Activated CD4-positive, alpha-beta T cell treated with anti-CD3 and anti-CD28 coated beads, Interleukin-2, amount 50 U/mL, for 1 hour (primary cell): ENCODE results near the gene CCDC17.

Source experiments
- DNase-seq: peaks from one replicate; pipeline ENCODE4 v3.0.0-alpha.2; 2020

The CCDC17 gene

GRCh38 chr1:45623972-45624371 is at the start of gene CCDC17:
TSS of gene CCDC17 (minus strand) at chr1:45624054. CDS start at chr1:45623909, 145 bp downstream.
- no peak for DNase-seq

GRCh38 chr1:45669859-45670655 is 46.2 kb upstream of the CCDC17 start:
- DNase-seq = no peak

- no peak for DNase-seq
Observed at GRCh38 chr1:45669379-45669778, 45.5 kb upstream of the CCDC17 start.

DNA sequence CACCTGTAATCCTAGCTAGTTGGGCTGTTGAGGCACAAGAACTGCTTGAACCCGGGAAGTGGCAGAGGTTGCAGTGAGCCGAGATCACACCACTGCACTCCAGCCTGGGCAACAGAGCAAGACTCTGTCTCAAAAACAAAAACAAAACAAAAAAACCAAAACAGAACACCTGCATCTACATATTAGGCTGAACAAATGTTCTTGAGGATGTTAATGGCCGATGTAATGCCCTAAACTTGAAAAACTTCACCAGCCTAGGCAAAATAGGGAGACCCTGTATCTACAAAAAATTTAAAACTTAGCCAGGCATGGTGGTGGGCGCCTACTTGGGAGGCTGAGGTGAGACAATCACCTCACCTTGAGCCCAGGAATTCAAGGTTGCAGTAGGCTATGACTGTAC is 44.7 kb upstream of the CCDC17 start:
- no peak for DNase-seq

DNA sequence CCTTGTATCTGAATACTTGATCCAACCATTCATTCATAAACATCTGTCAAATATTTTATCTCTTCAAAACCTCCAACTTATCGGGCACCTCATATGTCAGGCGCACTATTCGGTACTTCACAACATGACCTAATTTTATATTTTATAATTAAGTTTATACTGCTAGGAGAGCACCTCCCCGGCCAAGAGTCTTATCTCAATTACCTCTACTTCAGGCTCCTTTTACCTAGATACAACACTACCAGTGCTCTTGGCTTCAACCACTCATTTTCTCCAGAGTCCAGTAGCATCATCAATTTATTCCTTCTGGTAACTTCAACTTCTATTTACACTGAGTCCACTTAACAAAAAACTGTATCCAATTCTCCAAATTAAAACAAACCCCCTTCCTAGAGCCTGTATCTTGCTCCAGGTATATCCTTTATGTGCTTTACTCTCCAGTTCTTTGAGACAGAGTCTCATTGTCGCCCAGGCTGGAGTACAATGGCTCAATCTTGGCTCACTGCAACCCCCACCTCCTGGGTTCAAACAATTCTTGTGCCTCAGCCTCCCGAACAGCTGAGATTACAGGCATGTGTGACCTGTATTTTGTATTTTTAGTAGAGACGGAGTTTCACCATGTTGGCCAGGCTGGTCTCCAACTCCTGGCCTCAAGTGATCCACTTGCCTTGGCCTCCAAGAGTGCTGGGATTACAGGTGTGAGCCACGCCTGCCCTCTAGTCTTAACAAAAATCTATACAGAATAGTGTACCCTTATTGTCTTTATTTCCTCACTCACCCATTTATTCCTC is 43.7 kb upstream of the CCDC17 start:
- no peak for DNase-seq

GRCh38 chr1:45666836-45667235 is 43.0 kb upstream of the CCDC17 start:
- DNase-seq = no peak

- no peak for DNase-seq
Observed at GRCh38 chr1:45660336-45660735, 36.5 kb upstream of the CCDC17 start.

- no peak for DNase-seq
Observed at GRCh38 chr1:45659222-45659621, 35.4 kb upstream of the CCDC17 start.

GRCh38 chr1:45658171-45658570 is 34.3 kb upstream of the CCDC17 start:
- DNase-seq = no peak

DNA sequence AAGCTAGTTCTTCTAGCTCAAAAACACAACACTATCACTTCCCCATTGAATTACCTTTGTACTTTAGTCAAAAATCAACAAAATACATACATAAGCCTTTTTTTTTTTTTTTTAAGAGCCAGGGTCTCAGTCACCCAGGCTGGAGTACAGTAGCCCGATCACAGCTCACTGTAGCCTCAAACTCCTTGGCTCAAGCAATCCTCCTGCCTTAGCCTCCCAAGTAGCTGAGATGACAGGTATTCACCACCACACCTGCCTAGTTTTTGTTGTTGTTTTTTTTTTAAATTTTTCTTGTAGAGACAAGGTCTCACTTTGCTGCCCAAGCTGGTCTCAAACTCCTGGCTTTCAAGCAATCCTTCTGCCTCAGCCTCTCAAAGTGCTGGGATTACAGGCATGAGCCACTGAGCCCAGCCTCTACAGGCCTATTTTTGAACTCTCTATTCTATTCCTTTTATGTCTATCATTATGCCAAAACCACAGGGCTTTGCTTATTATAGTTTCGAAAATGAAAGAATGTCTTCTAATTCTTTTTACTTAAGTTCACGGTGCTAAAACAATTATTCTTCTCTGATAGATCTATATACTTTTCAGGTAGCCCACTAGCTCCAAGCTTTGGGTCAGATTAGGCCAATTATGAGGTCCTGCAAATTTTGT is 32.8 kb upstream of the CCDC17 start:
- no peak for DNase-seq

DNA sequence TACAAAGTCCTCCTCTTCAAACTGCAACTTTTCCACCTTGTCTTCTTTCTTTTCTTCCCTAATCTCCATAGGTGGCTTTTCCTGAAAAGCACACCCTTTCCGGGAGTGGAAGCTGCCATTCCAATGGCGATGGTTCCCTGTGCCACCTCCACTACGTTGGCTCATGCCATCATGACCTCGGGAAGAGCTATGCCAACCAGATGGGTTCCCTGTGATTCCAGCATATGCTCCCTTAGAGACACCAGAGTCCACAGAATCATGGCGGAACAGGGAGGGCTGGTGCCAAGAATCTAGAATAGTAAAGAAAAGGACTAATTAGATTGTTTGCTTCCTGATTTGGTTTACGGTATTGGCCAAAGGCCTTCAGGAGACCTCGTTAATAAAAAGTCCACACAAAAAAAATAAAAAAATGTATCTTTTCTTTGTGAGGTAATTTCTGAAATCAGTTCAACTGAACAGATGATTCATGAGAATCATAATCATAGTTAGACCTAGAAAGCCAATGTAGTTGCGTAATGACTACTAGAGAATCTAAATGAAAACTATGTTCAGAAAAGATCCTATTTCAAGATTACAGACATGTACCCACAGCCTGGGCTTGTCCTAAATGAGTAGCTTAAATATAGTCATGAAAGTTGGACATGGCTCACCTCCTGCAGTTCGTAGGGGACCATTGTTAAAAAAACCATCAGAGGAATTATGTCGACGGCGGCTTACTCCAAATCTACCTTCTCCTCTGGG is 30.9 kb upstream of the CCDC17 start:
- no peak for DNase-seq

DNA sequence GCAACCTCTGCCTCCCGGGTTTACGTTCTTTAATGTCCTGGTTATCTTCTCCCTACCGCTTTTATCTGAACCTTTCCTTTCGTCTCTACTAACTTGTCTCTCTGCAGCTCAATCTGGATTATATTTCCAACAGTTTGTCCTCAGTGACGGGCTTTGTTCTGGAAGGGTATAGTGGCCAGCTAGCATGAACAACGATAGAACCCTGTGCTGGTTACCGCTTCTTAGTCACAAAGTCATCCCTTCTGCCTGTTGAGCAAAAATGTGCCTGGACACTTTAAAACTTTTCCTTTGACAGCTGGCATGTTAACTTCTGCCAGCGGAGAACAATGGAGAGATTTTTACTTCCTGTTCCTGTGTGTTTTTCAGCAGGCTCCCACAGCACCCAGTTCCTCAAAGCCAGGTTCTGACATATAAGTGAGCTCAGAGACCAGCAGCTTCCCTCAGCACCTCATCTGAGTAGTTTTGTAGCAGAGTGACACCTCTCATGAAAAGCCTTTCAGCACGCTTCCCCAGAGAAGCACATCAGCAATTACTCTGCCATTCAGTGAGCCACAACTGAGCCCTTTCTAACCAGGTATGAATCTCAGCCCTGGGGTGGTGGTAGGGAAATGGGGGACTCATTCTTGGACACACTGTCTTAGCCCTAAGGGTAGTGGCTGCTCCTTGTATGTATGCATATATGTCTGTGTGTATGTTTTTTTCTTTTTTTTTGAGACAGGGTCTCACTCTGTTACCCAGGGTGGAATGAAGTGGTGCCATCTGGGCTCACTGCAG is 23.6 kb upstream of the CCDC17 start:
- DNase-seq = no peak

- DNase-seq = no peak
Observed at GRCh38 chr1:45644661-45645060, 20.8 kb upstream of the CCDC17 start.

- no peak for DNase-seq
Observed at GRCh38 chr1:45643978-45644377, 20.1 kb upstream of the CCDC17 start.

GRCh38 chr1:45643321-45643720 is 19.5 kb upstream of the CCDC17 start:
- no peak for DNase-seq

DNA sequence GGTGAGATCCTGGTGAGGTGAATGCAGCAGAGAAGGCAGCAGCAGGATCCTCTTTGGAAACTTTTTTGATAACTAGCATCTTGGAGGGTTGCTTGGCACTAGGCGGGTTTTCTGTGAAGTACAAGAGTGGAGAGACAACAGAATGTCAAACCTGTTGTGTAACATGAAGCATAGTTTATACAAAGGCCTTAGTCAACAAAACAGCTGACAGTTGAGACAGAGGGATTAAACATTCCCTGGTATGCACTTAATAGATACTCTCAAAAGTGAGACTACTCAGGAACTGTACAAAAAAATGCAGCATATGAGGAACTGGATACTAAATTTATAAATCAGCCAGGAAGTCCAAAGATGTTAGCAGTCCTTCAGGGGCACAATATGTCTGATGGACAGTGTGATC is 16.4 kb upstream of the CCDC17 start:
- no peak for DNase-seq

DNA sequence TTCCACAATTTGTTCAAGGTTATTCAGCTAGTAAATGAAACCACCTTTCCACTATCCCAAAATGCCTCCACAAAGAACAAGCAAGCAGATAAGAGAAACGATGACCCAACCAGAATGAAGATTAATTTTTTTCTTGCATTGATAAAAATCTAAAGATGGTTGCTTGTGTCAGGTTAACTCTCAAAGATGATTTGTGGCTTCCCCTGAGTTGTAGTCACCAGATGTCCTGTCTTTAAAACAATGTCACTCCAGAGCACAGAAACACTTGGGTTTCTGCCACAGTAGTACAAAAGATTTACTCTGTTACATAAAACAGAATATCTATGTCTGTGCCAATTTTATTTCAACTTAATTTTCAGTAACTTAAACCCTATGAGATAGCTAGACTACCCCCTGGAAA is 11.4 kb upstream of the CCDC17 start:
- no peak for DNase-seq

- DNase-seq = no peak
Observed at GRCh38 chr1:45630429-45630828, 6.6 kb upstream of the CCDC17 start.

GRCh38 chr1:45629035-45629434 is 5.2 kb upstream of the CCDC17 start:
- no peak for DNase-seq

DNA sequence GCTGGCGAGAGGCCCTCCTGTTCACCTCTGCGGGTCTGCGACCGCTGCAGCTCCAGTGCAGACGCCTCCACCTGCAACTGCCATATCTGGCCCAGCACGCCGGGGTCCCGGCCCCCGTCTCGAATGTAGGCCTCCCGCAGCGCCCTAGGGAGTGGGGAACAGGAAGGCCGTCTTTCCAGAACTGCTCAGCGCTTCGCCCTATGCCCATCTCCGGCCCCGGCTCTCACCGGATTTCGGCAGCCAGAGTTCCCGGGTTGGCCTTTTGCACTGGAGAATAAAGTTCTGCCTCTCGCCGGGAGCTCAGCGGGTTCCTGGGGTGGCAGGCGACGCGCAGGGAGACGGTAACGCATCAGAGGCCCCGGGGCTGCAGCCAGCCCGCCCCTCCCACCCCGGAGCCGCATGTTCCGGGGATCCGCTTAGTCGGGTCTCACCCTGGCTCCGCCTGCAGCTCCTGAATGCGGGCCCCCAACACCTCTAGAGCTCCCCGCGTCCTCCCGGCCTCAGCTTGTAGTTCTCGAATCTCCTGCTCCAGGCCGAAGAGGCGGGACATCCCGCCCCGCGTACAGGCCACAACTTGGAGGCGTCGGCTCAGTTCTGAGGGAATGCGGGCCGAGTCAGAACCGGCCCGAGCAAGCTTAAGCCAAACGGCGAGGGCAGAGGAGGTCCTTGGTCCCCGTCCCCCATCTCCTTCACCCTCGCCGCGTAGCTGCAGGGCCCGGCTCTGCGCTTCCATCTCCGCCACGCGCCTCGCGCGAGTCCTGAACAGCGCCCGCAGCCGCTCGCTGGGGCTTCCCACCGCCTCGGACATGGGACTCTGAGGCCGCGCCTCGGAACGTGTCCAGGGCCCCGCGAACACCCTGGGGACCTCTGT is 1.1 kb downstream of the CCDC17 start:
- DNase-seq = no peak

DNA sequence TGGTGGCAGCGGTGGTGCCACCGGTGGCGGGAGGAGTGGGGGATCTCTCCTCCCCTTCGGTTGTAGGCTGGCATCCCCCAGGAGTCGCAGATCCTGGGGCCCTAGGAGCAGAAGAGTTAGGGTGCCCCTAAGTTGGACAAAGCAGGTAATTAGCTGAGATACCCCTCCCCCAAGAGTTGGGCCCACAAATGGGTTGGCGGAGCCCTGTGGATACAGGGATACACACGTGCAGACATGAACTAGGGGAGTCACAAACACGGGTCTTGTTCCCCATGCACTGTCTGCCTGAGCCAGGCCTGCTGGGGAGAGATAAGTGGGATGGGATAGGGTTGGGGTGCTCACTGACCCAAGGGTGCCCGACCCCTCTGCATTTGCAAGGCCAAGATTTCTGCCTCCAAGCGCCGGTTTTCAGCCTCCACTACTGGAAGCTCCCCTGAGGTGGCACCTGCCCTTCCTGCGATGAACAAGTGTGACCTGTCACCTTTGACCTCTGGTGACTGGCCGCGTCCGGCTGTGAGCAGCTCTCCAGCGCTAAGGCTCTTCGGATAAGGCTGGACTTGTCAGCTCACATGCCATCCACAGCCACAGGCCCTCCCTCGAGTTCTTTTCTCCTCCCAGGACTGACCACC is 1.8 kb downstream of the CCDC17 start:
- DNase-seq = no peak
